Glomerular endothelial cell (primary cell): Measurements from ENCODE around the gene ZFYVE27. TPM values are rescaled to one million over a fixed set of nuclear protein-coding genes. Genes with fewer than 3 reads are reported as not detected.

Experiments used
- DNase-seq: peaks from one replicate; pipeline ENCODE4 v3.0.0-alpha.2; 2011; ENCODE audit warnings: low read depth, low spot score; ENCODE audit errors: extremely low read depth
- total RNA-seq: library from RNA; depleted of rRNA; stranded (reverse); fragments of >200 nt; gene quantifications from 2 replicates; pipeline ENCODE4 v1.2.3, GENCODE V29; 2015

ZFYVE27 gene
- total RNA-seq, 1 donor from 2014 or later = 22.6 TPM

- no peak for DNase-seq
Measured at GRCh38 chr10:97785731-97786130, 48.8 kb downstream of the ZFYVE27 start.

- no peak for DNase-seq
Measured at GRCh38 chr10:97788552-97789442, 51.9 kb downstream of the ZFYVE27 start.

DNA sequence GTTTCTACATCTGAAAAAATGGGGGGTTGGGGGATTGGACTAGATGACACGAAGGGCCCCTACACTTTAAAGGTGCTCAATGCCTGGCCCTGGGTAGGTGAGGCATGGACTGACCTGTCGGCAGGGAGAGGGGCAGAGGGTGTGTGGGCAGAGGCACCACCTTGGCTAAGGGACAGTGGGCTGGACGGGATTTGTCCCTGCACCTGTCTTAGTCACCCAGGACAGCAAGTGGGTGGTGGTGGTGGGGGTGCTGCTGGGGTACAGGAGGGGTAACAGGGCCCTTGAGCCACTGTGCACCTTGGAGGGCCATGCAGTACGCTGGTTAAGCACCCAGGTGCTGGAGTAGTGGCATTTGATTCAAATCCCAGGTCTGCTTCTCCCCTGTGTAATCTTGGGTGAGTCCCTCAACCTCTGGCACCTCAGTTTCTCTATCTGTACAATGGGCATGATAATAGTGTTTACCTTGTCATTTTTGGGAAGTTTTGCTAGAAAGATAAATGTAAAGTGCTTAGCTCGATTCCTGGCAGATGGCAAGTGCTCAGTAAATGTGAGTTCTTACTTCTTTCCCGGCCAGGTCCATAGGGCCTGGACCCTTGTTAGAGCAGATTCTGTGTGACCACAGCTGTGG lies 53.0 kb downstream of the ZFYVE27 start:
- no peak for DNase-seq

DNA sequence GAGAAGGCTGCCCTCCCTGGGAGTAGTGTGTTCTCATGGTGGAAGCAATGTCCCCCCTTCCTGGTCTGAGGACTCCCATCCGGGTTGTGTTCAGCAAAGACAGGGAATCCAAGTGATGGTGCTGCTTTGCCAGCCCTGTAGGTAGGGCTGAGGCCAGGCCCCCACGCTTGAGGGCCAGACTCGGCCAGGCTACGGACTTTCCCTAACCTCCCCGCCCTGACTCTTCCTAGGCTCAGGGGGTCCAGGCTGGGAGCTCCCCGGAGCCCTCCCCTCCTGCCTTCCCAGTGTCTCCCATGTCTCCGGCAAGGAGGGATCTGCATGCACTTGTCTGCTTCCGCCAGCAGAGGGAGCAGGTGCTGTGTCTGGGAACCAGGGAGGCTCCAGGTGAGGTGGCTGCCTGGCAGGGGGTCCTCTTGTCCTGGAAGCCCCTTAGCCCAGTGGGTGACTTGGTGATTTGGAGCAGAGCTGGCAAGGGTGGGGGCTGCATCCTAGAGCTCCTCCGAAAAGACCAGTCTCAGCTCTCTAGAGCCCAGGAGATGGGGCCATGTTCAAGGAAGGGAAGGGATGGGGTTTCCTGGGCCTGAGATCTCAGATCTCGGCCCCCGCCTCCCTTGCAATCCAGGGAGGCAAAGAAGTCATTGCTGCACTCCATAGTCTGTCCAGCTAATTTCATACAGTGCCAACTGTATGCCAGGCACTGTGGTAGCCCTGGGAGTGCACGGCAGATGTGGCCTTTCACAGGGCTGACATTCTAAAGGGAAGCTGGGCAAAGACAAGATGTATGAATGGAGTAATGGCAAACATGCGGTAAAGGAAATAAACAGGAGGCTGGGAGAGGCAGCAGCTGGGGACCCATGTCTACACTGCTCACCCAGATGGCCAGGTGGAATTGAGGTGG lies 55.1 kb downstream of the ZFYVE27 start:
- no peak for DNase-seq

- no peak for DNase-seq
Measured at GRCh38 chr10:97795886-97796285, 59.0 kb downstream of the ZFYVE27 start.

DNA sequence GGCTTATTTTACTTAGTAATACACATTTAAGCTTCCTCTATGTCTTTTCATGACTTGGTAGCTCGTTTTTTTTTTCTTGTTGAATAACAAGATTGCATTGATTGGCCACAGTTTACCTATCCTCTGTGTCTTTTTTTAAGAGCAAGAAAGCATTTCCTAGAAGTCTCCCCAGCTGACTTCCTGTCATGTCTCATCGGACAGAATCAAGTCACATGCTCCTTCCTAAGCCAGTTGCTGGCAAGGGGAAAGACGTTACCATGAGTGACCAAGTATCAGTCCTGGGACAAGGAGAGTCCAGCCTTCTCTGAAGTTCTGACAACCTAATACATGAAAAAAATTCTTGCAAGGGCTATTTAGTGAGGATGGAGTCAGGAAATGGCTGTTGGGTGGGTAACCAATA lies 59.7 kb downstream of the ZFYVE27 start:
- no peak for DNase-seq

DNA sequence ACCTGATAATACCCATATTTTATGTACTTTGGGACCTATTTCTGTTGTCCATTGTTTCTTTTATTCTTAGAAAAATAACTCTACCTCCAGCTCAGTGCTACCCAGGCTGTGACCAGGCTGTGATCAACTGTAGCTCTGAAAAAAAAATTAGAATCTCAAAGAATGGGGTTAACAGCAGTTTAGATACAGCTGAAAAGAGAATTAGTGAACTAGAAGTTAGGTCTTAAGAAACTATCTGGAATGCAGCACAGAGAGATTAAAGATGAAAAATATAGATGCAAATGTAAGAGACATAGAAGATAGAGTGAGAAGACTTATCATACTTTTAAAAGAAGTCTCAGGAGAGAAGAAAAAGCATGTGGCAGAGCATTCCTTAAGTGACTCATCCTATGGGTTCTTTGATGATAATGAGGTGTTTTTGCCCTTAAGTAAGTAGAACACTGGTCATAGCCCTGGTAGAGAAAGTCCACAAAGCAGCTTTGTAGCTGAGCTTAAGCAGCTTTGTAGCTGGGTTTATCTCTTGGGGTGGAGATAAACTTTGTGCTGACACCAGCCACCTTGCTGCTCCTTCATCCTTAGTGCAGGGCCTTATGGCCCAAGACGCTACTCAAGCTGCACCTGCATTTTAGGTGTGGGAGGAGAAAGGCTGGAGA lies 62.2 kb downstream of the ZFYVE27 start:
- no peak for DNase-seq

- DNase-seq = no peak
Measured at GRCh38 chr10:97800474-97800873, 63.5 kb downstream of the ZFYVE27 start.

DNA sequence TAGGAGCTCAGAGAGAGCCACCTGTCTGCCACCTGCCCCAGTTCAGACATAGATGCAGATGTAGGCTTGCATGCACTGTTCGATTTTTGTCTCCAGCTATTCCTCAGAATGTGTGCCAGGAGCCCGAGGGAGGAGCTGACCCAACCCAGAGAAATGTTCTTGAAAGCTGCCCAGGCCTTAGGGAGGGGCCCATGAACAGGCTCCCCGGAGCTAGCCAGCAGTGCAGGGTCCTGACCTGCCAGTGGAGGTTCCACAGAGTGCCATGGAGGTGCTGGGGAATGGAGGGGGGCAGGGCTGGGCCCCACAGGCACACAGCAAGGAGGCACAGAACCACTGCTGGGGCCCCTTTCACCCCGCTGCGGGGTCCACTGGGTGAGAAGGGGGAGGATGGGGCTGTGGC lies 64.5 kb downstream of the ZFYVE27 start:
- no peak for DNase-seq

DNA sequence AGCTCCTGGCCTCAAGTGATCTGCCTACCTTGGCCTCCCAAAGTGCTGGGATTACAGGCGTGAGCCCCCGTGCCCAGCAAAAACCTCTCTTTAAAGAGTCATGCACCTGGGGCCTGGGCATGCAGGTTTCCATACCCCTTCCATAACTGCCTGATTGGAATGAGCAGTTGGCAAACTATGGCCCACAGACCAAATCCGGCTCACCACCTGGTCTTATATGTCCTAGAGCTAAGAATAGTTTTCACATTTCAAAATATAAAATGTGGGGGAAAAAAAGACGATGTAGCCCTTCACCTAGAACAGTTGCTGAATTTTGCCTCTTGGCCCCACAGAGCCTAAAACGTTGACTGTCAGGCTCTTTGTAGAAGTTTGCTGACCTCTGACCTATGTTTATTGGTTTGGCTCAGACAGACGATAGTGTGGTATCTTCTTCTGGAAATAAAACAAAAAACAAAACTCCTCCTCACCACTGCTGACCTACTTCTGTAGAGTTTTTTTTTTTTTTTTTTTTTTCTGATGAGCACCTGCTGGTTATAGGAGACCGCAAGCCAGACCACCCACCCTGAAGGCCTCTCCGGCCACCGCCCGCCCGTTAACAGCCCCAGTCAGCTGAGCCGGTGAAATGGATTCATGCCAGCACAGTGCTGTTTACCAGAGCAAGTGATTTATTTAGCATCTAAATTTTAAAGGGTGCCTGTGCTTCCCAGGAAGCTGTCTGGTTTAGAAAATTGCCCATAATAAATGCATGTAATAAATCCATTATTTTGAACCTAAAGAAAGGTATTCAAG lies 68.4 kb downstream of the ZFYVE27 start:
- DNase-seq = no peak

DNA sequence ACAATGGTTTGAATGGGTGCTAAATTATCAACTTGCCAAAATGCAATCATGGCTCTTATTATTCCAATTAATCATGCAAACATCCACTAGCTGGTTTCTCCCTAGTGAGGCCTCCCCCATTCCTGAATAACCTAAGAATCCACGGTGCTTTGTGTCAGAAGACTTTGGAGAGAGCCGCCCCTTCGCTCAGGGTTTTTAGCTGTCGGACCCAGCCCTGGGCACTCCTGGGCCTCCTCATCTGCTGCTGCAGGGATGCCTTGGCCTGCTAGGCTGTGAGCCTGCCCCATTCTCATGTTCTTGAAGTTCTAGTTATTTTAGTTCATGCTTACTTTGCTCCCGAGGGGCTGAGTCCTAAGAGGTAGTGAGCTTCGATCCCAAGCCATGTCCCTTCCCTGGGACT lies 69.0 kb downstream of the ZFYVE27 start:
- DNase-seq = no peak

GRCh38 chr10:97810446-97810845 lies 73.5 kb downstream of the ZFYVE27 start:
- peak; percentile 7 for DNase-seq

Other genes with a start within 250 kb of the ZFYVE27 start
- gene MMS19, start 238.7 kb upstream of the ZFYVE27 start, total RNA-seq = 145 and 147 TPM in 2 replicates
- gene UBTD1, start 238.2 kb upstream of the ZFYVE27 start, total RNA-seq = 105 and 111 TPM in 2 replicates
- gene ANKRD2, start 164.3 kb upstream of the ZFYVE27 start, total RNA-seq = 0.24 TPM in 1 of 2 replicates, not detected in the other
- 0.12 and 0.15 TPM in 2 replicates for gene HOGA1, start 152.7 kb upstream of the ZFYVE27 start, total RNA-seq
- not detected in 2 replicates for gene C10orf62, start 147.4 kb upstream of the ZFYVE27 start, total RNA-seq
- gene MORN4, start 103.6 kb upstream of the ZFYVE27 start, total RNA-seq = 3.9 and 9.7 TPM in 2 replicates
- 26.6 and 30.3 TPM in 2 replicates for gene PI4K2A, start 96.5 kb upstream of the ZFYVE27 start, total RNA-seq
- gene AVPI1, start 49.9 kb upstream of the ZFYVE27 start, total RNA-seq = 2.4 and 3.0 TPM in 2 replicates
- gene MARVELD1, start 23.4 kb upstream of the ZFYVE27 start, total RNA-seq = 39.0 and 50.3 TPM in 2 replicates
- not detected in 2 replicates for gene SFRP5, start 34.9 kb downstream of the ZFYVE27 start, total RNA-seq
- gene GOLGA7B, start 112.7 kb downstream of the ZFYVE27 start, total RNA-seq = not detected in 2 replicates